GM15510 (cell line): Measurements from ENCODE around the gene DGCR8.

Experiments used
- POLR2A ChIP-seq: IDR thresholded peaks from 3 replicates; pipeline ENCODE4 v1.6.1; 2011; ENCODE audit warnings: borderline replicate concordance; ENCODE audit not compliant: insufficient read length; ENCODE audit errors: extremely low read depth

Gene DGCR8

GRCh38 chr22:20089226-20089976 lies 9.4 kb downstream of the DGCR8 start:
- TF ChIP-seq POLR2A: no peak

GRCh38 chr22:20089977-20090729 lies 10.1 kb downstream of the DGCR8 start:
- no peak for TF ChIP-seq POLR2A

GRCh38 chr22:20090730-20091240 lies 10.7 kb downstream of the DGCR8 start:
- TF ChIP-seq POLR2A: no peak

- no peak for TF ChIP-seq POLR2A
Measured at GRCh38 chr22:20091690-20092476, 11.8 kb downstream of the DGCR8 start.

- no peak for TF ChIP-seq POLR2A
Measured at GRCh38 chr22:20092477-20092854, 12.4 kb downstream of the DGCR8 start.

- TF ChIP-seq POLR2A: no peak
Measured at GRCh38 chr22:20093418-20094196, 13.6 kb downstream of the DGCR8 start.

GRCh38 chr22:20094197-20094807 lies 14.3 kb downstream of the DGCR8 start:
- no peak for TF ChIP-seq POLR2A

- TF ChIP-seq POLR2A: no peak
Measured at GRCh38 chr22:20095521-20095920, 15.5 kb downstream of the DGCR8 start.

- TF ChIP-seq POLR2A: no peak
Measured at GRCh38 chr22:20096574-20097420, 16.8 kb downstream of the DGCR8 start.

- no peak for TF ChIP-seq POLR2A
Measured at GRCh38 chr22:20099099-20099711, 19.2 kb downstream of the DGCR8 start.

- TF ChIP-seq POLR2A: no peak
Measured at GRCh38 chr22:20101638-20102037, 21.6 kb downstream of the DGCR8 start.

- TF ChIP-seq POLR2A: no peak
Measured at GRCh38 chr22:20102203-20102780, 22.3 kb downstream of the DGCR8 start.
